ENCODE data around the gene RUNX1. TPM values are rescaled to one million over a fixed set of nuclear protein-coding genes. Genes with fewer than 3 reads are reported as not detected.

Gene RUNX1
- total and polyA plus RNA-seq, 10 of the 15 experiments (the other 5 are each of a cell fraction or from before 2014, with no cell fraction given) = 0.90 to 15.2 (median 4.1) TPM

- Histone ChIP-seq H3K4me2 (ENCODE audit: control insufficient read depth, insufficient read depth) (no peak overlapping the region), H3K36me3 (ENCODE audit: control insufficient read depth in 2 of 2, insufficient read depth in 2 of 2, low read length in 1 of 2) (no peaks in the 10 kb centered on the region; a peak in 2 of 4 replicates), H3K9ac (ENCODE audit: control insufficient read depth, insufficient read depth, low read length) (no peak overlapping the region), H3K27ac (ENCODE audit: control insufficient read depth, insufficient read depth) (no peak overlapping the region), H3K4me3 (no peak overlapping the region), H2AFZ (ENCODE audit: control insufficient read depth, low read depth, low read length) (no peak overlapping the region), H3K9me3 (replicated peaks; ENCODE audit: control insufficient read depth, insufficient read depth, low read length) (no peaks in the 10 kb centered on the region), H3K4me1 (ENCODE audit: control insufficient read depth, insufficient read depth, low read length) (peaks cover 3% of the 10 kb centered on the region; the same call in 1 of the 2 replicates), H3K27me3 (replicated peaks in 1 of 2; ENCODE audit: control insufficient read depth in 2 of 2, insufficient read depth in 2 of 2, low read length in 1 of 2) (no peaks in the 10 kb centered on the region), H3K79me2 (ENCODE audit: control insufficient read depth, insufficient read depth, low read length) (no peaks in the 10 kb centered on the region), H4K20me1 (ENCODE audit: control insufficient read depth, insufficient read depth) (no peaks in the 10 kb centered on the region)
- FAIRE-seq = no peak
- POLR2A ChIA-PET = no interaction called here
- intact Hi-C loops (cut with micrococcal nuclease; ENCODE audit: unreplicated experiment) (no loop called here), in situ Hi-C loops (cut with MboI) (no loop called here)
- no TSS peak for BruUV-seq (replicated peaks)
- no peak for ATAC-seq
- no peak for DNase-seq (ENCODE audit: low read depth, low spot score)
- 81% methylated on average over 6 of the region's 6 CpGs for WGBS (ENCODE audit: insufficient coverage, insufficient replicate concordance, low lambda C conversion rate, missing lambda C conversion rate)
- RAD21 ChIA-PET (ENCODE audit: unreplicated experiment) = no interaction called here
- CTCF ChIA-PET = no interaction called here
- SMC1A ChIA-PET (ENCODE audit: uncharacterized antibody, unreplicated experiment) = no interaction called here
- no peak for TF ChIP-seq USF2 (IDR thresholded peaks at IDR 0.05; ENCODE audit: borderline replicate concordance, low read depth, low read length)
- TF ChIP-seq JUND (IDR thresholded peaks at IDR 0.05; ENCODE audit: low read depth, low read length) = no peak
- TF ChIP-seq RAD51 (IDR thresholded peaks at IDR 0.05) = no peak
These were observed 213.6 kb downstream of the RUNX1 start for GRCh38 chr21:34835526-34835925.

DNA sequence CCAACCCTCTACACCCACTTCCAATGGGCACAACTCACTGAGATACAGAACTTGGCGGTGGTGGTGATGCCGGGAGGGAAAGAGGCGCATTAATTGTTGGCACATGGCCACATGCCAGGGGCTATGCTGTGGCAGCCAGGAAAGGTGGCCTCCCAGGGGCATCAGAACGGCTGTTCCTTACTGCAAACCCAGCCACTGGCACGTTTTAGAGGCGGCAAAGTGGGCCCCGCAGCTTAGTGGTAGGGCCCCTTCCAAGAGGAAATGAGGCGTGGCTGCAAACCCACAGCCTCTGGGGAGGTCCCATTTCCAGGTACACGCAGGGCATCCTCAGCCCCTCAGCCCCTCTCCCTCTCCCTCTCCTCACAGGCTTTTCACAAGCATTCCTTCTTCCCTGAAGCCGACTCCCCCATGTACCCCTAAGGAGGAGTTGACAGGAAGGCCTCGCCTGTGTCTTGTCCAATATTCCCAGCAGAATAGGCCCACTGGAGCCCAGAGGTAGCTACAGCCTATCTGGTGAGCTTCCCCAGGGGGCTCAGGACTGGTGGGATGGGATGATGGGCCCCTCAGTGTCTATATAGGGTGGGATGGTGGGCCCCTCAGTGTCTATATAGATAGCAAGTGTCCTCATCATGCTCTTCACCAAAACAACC lies 214.1 kb downstream of the RUNX1 start:
- H3K4me3 ChIP-seq = no peak overlapping the region
- BruUV-seq (replicated peaks) = no TSS peak
- no peak for DNase-seq (ENCODE audit: low read depth, low spot score)
- RAD21 ChIA-PET (ENCODE audit: unreplicated experiment) = no interaction called here
- in situ Hi-C loops (cut with MboI) = no loop called here
- POLR2A ChIA-PET = no interaction called here
- H3K79me2 ChIP-seq (ENCODE audit: control insufficient read depth, insufficient read depth, low read length) = no peaks in the 10 kb centered on the region
- intact Hi-C loops (cut with micrococcal nuclease; ENCODE audit: unreplicated experiment) = no loop called here
- ATAC-seq = no peak
- no peaks in the 10 kb centered on the region; a peak in 2 of 4 replicates for H3K36me3 ChIP-seq (ENCODE audit: control insufficient read depth in 2 of 2, insufficient read depth in 2 of 2, low read length in 1 of 2)
- SMC1A ChIA-PET (ENCODE audit: uncharacterized antibody, unreplicated experiment) = no interaction called here
- peaks cover 3% of the 10 kb centered on the region; the same call in 1 of the 2 replicates for H3K4me1 ChIP-seq (ENCODE audit: control insufficient read depth, insufficient read depth, low read length)
- H2AFZ ChIP-seq (ENCODE audit: control insufficient read depth, low read depth, low read length) = no peak overlapping the region
- H3K27ac ChIP-seq (ENCODE audit: control insufficient read depth, insufficient read depth) = no peak overlapping the region
- no peaks in the 10 kb centered on the region for H3K27me3 ChIP-seq (replicated peaks in 1 of 2; ENCODE audit: control insufficient read depth in 2 of 2, insufficient read depth in 2 of 2, low read length in 1 of 2)
- H3K9me3 ChIP-seq (replicated peaks; ENCODE audit: control insufficient read depth, insufficient read depth, low read length) = no peaks in the 10 kb centered on the region
- 76% methylated on average over 11 of the region's 11 CpGs for WGBS (ENCODE audit: insufficient coverage, insufficient replicate concordance, low lambda C conversion rate, missing lambda C conversion rate)
- TF ChIP-seq HCFC1 (IDR thresholded peaks at IDR 0.05; ENCODE audit: low read length) (no peak), ZZZ3 (IDR thresholded peaks at IDR 0.05; ENCODE audit: control insufficient read depth, insufficient read length, low read depth) (no peak), NR2C1 (IDR thresholded peaks at IDR 0.05) (no peak), KLF5 (IDR thresholded peaks at IDR 0.05; ENCODE audit: partially characterized antibody) (no peak)
- TF ChIP-seq, protein P1, sequence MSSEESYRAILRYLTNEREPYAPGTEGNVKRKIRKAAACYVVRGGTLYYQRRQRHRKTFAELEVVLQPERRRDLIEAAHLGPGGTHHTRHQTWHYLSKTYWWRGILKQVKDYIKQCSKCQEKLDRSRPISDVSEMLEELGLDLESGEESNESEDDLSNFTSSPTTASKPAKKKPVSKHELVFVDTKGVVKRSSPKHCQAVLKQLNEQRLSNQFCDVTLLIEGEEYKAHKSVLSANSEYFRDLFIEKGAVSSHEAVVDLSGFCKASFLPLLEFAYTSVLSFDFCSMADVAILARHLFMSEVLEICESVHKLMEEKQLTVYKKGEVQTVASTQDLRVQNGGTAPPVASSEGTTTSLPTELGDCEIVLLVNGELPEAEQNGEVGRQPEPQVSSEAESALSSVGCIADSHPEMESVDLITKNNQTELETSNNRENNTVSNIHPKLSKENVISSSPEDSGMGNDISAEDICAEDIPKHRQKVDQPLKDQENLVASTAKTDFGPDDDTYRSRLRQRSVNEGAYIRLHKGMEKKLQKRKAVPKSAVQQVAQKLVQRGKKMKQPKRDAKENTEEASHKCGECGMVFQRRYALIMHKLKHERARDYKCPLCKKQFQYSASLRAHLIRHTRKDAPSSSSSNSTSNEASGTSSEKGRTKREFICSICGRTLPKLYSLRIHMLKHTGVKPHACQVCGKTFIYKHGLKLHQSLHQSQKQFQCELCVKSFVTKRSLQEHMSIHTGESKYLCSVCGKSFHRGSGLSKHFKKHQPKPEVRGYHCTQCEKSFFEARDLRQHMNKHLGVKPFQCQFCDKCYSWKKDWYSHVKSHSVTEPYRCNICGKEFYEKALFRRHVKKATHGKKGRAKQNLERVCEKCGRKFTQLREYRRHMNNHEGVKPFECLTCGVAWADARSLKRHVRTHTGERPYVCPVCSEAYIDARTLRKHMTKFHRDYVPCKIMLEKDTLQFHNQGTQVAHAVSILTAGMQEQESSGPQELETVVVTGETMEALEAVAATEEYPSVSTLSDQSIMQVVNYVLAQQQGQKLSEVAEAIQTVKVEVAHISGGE (CRISPR knock-in tag; IDR thresholded peaks at IDR 0.05) = no peak
- TF ChIP-seq, protein P2, sequence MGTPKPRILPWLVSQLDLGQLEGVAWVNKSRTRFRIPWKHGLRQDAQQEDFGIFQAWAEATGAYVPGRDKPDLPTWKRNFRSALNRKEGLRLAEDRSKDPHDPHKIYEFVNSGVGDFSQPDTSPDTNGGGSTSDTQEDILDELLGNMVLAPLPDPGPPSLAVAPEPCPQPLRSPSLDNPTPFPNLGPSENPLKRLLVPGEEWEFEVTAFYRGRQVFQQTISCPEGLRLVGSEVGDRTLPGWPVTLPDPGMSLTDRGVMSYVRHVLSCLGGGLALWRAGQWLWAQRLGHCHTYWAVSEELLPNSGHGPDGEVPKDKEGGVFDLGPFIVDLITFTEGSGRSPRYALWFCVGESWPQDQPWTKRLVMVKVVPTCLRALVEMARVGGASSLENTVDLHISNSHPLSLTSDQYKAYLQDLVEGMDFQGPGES (IDR thresholded peaks at IDR 0.05) = no peak
- H3K4me2 ChIP-seq (ENCODE audit: control insufficient read depth, insufficient read depth) = no peak overlapping the region
- no peaks in the 10 kb centered on the region for H4K20me1 ChIP-seq (ENCODE audit: control insufficient read depth, insufficient read depth)
- FAIRE-seq = no peak
- CTCF ChIA-PET = no interaction called here
- H3K9ac ChIP-seq (ENCODE audit: control insufficient read depth, insufficient read depth, low read length) = no peak overlapping the region

Data from GM12878 (cell line).